ENCODE data around the gene HNRNPF.

The HNRNPF gene

DNA sequence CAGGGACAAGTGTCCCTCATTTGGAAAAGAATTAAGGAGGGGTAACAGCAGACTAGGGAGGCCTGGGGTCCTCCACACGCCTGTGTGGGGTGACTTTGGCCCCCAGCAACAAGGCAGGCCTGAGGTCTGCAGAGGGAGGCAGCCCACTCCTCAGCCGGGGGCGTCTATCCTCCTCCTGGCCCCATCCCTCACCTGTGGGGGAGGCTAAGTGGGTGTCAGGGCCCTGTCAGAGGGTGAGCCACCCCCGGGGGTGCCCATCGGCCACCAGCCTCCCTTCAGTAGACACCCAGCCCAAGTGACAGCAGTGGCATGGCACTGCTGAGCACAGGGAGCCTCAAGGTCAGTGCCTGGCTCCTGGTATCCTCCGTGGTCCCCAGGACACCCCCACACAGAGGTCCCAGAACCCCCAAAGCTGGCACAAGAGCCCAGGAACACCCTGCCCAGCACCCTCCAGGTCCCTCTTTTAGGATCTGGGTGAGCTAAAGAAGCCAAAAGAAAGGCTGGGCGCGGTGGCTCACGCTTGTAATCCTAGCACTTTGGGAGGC lies 38.2 kb downstream of the HNRNPF start:
- POLR2A ChIA-PET = interaction anchor here (0.7 kb wide), 1 partner anchor 54 kb away, joined by 6 read pairs; no protein-coding TSS in a partner anchor
- no peak overlapping the region for H3K27ac ChIP-seq (ENCODE audit: extremely low read depth, low read depth, low read length)
- CTCF ChIA-PET = no interaction called here

GRCh38 chr10:43369921-43370320 lies 39.1 kb downstream of the HNRNPF start:
- no peaks in the 10 kb centered on the region for H3K9me3 ChIP-seq (ENCODE audit: control insufficient read depth, insufficient read depth, low read depth, low read length)
- H3K27ac ChIP-seq (ENCODE audit: extremely low read depth, low read depth, low read length) = no peak overlapping the region
- ChIA-PET CTCF (no interaction called here), POLR2A (no interaction called here)
- TF ChIP-seq ZEB2 (tag by site-specific recombination; IDR thresholded peaks at IDR 0.05) = no peak
- TF ChIP-seq ZNF2 (tag by site-specific recombination; IDR thresholded peaks at IDR 0.05) = no peak
- no peak for TF ChIP-seq ZNF223 (tag by site-specific recombination; IDR thresholded peaks at IDR 0.05)
- no peak for TF ChIP-seq ZNF596 (tag by site-specific recombination; IDR thresholded peaks at IDR 0.05)
- TF ChIP-seq HOXA7 (CRISPR knock-in tag; IDR thresholded peaks at IDR 0.05; ENCODE audit: borderline replicate concordance) = no peak
- no peak for TF ChIP-seq KLF1 (tag by site-specific recombination; IDR thresholded peaks at IDR 0.05)
- TF ChIP-seq GLIS1 (tag by site-specific recombination; IDR thresholded peaks at IDR 0.05) = no peak
- TF ChIP-seq ZNF423 (tag by site-specific recombination; IDR thresholded peaks at IDR 0.05) = no peak
- TF ChIP-seq, protein P1, sequence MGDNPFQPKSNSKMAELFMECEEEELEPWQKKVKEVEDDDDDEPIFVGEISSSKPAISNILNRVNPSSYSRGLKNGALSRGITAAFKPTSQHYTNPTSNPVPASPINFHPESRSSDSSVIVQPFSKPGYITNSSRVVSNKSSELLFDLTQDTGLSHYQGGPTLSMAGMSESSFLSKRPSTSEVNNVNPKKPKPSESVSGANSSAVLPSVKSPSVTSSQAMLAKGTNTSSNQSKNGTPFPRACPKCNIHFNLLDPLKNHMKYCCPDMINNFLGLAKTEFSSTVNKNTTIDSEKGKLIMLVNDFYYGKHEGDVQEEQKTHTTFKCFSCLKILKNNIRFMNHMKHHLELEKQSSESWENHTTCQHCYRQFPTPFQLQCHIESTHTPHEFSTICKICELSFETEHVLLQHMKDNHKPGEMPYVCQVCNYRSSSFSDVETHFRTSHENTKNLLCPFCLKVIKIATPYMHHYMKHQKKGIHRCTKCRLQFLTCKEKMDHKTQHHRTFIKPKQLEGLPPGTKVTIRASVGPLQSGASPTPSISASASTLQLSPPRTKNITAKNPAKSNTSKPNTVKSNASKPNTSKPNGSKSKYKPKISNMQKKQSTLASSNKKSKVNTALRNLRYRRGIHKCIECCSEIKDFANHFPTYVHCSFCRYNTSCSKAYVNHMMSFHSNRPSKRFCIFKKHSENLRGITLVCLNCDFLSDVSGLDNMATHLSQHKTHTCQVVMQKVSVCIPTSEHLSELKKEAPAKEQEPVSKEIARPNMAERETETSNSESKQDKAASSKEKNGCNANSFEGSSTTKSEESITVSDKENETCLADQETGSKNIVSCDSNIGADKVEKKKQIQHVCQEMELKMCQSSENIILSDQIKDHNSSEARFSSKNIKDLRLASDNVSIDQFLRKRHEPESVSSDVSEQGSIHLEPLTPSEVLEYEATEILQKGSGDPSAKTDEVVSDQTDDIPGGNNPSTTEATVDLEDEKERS (tag by site-specific recombination; IDR thresholded peaks at IDR 0.05) = no peak
- TF ChIP-seq SCRT2 (tag by site-specific recombination; IDR thresholded peaks at IDR 0.05) = no peak
- TF ChIP-seq, protein P2, sequence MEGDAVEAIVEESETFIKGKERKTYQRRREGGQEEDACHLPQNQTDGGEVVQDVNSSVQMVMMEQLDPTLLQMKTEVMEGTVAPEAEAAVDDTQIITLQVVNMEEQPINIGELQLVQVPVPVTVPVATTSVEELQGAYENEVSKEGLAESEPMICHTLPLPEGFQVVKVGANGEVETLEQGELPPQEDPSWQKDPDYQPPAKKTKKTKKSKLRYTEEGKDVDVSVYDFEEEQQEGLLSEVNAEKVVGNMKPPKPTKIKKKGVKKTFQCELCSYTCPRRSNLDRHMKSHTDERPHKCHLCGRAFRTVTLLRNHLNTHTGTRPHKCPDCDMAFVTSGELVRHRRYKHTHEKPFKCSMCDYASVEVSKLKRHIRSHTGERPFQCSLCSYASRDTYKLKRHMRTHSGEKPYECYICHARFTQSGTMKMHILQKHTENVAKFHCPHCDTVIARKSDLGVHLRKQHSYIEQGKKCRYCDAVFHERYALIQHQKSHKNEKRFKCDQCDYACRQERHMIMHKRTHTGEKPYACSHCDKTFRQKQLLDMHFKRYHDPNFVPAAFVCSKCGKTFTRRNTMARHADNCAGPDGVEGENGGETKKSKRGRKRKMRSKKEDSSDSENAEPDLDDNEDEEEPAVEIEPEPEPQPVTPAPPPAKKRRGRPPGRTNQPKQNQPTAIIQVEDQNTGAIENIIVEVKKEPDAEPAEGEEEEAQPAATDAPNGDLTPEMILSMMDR (tag by site-specific recombination; IDR thresholded peaks at IDR 0.05) = no peak
- TF ChIP-seq, protein P3, sequence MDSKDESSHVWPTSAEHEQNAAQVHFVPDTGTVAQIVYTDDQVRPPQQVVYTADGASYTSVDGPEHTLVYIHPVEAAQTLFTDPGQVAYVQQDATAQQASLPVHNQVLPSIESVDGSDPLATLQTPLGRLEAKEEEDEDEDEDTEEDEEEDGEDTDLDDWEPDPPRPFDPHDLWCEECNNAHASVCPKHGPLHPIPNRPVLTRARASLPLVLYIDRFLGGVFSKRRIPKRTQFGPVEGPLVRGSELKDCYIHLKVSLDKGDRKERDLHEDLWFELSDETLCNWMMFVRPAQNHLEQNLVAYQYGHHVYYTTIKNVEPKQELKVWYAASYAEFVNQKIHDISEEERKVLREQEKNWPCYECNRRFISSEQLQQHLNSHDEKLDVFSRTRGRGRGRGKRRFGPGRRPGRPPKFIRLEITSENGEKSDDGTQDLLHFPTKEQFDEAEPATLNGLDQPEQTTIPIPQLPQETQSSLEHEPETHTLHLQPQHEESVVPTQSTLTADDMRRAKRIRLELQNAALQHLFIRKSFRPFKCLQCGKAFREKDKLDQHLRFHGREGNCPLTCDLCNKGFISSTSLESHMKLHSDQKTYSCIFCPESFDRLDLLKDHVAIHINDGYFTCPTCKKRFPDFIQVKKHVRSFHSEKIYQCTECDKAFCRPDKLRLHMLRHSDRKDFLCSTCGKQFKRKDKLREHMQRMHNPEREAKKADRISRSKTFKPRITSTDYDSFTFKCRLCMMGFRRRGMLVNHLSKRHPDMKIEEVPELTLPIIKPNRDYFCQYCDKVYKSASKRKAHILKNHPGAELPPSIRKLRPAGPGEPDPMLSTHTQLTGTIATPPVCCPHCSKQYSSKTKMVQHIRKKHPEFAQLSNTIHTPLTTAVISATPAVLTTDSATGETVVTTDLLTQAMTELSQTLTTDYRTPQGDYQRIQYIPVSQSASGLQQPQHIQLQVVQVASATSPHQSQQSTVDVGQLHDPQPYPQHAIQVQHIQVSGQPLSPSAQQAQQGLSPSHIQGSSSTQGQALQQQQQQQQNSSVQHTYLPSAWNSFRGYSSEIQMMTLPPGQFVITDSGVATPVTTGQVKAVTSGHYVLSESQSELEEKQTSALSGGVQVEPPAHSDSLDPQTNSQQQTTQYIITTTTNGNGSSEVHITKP (tag by site-specific recombination; IDR thresholded peaks at IDR 0.05) = no peak
- TF ChIP-seq ZNF639 (tag by site-specific recombination; IDR thresholded peaks at IDR 0.05) = no peak
- no peak for TF ChIP-seq ZNF791 (tag by site-specific recombination; IDR thresholded peaks at IDR 0.05)
- no peak for TF ChIP-seq GFI1B (tag by site-specific recombination; IDR thresholded peaks at IDR 0.05)
- no peak for TF ChIP-seq ZNF132 (tag by site-specific recombination; IDR thresholded peaks at IDR 0.05; ENCODE audit: borderline replicate concordance)
- TF ChIP-seq ZNF544 (tag by site-specific recombination; IDR thresholded peaks at IDR 0.05) = no peak
- H3K36me3 ChIP-seq (ENCODE audit: control insufficient read depth in 2 of 2, insufficient read depth in 1 of 2, low read length in 2 of 2) = no peaks in the 10 kb centered on the region
- H3K4me1 ChIP-seq (ENCODE audit: control insufficient read depth, insufficient read depth, low read length) = no peaks in the 10 kb centered on the region
- no peak overlapping the region for H3K4me3 ChIP-seq (ENCODE audit: low read depth, low read length)

More for the DNA sequence above, 38.2 kb downstream of the HNRNPF start:
- Histone ChIP-seq H3K4me3 (ENCODE audit: low read depth, low read length) (no peak overlapping the region), H3K9me3 (ENCODE audit: control insufficient read depth, insufficient read depth, low read depth, low read length) (no peaks in the 10 kb centered on the region), H3K36me3 (ENCODE audit: control insufficient read depth in 2 of 2, insufficient read depth in 1 of 2, low read length in 2 of 2) (no peaks in the 10 kb centered on the region), H3K4me1 (ENCODE audit: control insufficient read depth, insufficient read depth, low read length) (no peaks in the 10 kb centered on the region)
- TF ChIP-seq ZFHX2 (tag by site-specific recombination; conservative IDR thresholded peaks at IDR 0.05) (peak; percentile 58), ZNF560 (tag by site-specific recombination; IDR thresholded peaks at IDR 0.05; ENCODE audit: borderline replicate concordance) (no peak), EGR2 (tag by site-specific recombination; IDR thresholded peaks at IDR 0.05; ENCODE audit: low read depth) (peak; percentile 59; the same call in 1 of the 2 replicates)

Data from HEK293 (cell line).